CD4-positive, alpha-beta T cell treated with Interferon gamma for 1 hour (primary cell): ENCODE data around the gene SDR39U1.

Experiments used
- DNase-seq: peaks from one replicate; pipeline ENCODE4 v3.0.0-alpha.2; 2020

SDR39U1 gene

DNA sequence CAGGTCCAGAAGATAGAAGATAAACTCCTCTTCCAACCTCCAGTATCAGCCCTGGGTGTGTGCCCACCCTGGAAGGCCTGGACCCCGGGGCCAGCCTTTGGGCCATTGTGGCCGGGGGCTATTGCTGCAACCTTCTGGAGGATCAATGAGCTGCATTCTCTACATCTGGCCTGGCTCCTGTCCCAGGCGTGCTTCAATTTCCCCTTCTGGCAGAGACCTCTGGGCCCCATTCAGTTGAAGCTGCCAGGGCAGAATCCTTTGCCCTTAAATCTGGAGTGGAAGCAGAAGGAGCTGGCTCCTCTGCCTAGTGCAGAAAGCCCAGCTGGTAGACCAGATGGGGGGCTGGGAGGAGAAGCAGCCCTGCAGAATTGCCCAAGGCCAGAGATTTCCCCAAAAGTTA, 33.8 kb downstream of the SDR39U1 start:
- no peak for DNase-seq

DNA sequence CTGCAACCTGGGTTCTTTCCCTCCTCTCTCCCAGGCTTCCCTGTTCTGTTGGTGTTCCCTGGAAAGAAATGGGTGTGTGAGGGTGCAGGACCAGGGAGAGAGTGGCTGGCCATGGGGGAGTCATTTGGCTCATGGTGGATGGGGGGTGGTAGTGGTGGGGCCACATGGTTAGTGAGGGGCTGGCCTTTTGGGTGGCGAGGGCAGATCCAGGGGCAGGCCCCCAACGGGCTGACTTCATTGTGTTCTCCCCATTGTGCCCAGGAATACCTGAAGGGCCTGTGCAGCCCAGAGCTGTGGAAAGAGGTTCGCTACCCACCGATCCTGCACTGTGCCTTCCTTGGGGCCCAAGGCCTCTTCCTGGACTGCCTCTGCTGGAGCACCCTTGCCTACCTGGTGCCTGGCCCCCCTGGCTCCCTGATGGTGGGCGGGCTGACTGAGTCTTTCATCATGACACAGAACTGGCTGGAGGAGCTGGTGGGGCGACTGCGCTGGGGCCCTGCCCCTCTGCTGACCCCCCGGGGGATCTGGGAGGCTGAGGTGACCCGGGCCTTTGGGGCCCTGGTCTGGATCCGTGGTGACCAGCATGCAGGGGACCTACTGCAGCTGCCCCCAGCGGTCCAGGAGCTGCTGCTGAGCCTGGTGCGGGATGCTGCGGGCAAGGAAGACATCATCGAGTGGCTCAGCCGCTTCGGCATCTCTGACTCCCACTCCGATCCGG, 34.8 kb downstream of the SDR39U1 start:
- no peak for DNase-seq

DNA sequence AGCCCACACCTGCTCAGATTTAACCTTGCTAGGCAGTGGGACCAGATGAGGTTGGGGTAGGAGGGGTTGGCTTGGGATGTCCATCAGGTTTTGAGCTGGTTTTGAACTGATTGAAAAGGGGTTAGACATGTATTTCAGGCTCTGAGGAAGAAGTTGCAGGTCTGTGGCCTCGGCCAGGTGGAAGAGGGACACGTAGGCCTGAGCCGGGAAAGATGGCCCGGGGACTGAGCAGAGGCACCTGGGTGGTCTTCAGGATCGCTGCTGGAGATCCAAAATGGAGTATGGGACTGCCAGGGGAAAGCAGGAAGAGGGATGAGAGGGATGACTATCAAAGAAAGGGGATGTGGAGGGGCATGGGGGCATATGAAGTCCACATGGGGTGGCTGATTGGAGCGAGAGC, 36.2 kb downstream of the SDR39U1 start:
- no peak for DNase-seq

DNA sequence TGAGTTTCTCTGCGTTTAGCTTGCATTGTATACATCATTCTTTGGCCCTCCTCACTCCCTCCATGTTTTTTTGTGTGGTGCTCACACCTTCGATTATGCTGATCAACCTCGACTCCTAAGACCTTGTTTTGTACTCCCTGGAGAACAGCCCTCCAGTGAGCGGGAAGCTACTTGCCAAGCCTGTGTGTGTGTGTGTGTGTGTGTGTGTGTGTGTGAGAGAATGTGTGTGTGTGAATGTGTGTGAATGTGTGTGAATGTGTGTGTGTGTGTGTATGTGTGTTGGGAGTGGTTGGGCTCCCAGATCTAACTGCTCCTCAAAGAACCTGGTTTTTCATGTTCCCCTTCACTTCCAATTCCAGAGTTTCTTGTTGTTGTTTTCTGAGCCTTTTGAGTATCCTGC, 37.8 kb downstream of the SDR39U1 start:
- DNase-seq = no peak

DNA sequence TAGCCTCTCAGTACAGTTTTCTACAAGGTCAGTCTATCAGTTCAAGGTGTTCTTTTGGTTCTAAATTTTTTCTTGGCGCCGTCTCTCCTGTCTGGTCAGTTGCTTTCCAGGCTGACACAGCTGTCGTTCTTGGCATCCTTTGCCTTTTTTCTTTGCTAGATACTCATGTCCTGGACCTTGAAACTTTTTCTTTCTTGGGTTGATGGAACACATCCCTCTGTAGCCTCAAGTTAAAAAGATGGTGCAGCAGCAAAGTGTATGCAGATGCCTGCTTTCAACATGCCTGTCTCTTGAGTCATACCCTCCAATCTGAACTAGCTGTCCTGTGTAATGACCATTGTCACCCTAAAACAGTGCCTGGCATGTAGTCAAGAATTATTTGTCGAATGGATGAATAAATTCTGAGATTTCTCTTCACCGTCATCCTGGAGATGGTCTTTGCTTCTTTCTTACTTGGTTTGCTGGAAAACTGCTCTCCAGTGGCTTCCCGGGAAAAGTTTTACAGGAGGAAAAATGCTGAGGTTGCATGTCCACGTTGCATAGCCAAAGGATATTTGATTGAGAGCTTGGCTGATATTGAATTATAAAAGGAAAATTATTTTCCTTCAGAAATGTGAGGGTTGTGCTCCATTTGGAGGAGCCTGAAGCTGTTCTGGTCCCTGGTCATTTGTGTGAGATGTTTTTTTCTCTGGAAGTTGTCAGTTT, 39.1 kb downstream of the SDR39U1 start:
- DNase-seq = no peak

DNA sequence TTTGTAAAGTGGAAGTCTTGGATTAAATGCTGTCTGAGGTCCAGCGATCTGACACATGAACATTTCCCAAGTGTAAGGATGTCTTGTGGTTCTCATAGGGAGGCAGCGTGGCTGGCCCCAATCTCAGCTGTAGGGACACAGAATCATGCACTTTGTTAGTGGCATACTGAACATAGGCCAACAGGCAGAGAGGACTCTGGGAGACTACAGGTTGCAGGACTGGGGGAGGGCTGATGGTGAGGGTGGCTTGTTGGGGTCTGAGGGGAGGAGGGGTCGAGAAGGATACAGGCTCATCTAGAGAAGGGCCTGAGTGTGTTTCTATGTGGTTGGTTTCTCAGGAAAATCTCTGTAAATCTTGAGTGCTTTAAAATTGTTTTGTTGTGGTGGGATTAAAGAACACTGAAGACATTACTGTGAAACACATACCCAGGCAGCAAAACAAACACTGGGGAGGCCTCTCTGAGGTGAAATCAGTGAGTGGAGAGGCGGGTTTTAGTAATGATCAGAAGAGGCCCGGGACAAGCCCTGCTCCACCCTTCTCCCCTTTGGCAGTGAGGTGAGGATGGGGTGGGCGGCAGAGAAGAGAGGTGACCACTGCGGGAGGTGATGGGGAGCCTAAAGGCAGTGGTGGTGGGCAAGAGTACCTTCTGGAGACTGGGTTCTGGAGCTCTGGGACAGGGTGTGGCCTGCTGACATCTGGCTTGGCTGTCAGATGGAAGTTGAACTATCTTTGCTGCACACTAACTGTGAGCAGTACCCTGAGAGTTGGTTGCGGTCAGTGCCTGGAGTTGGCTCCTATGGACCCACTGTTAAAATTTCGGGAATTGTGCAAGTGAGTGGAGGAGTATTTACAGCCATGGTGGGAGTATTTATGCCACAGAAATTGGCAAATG, 40.5 kb downstream of the SDR39U1 start:
- DNase-seq = no peak

DNA sequence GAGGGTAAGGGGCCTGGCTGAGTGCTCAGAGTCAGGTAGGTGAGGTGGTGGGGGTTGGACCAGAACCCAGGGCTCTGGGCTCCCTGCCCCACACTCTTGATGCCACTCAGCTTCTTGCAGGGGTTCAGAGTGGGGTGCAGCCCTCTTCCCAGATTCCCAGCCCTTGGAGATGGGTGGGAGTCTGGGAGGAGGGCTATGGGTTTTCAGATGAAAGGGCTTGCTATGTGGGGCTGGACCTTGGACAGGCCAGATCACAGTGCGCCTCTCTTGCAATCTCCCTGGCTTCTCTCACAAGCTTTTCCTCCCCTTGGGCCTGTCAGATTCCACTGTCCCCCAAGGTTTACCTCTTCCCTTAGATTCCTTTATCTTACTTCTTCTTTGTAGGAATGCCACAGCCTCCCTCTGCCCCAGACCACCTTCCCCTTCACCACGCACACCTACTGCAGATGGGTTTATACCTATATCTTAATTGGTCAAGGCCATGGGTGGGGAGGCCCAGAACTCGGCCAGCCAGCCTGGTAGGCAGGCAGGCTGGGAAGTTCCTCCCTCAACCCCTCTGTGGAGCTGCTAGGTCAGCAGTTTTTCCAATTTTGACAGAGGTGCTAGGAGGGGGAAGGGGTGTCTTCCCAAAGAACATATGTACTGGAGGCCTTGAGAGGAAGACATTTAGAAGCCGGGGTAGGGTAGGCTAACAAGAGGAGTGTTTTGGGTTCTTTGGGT, 42.4 kb downstream of the SDR39U1 start:
- no peak for DNase-seq

DNA sequence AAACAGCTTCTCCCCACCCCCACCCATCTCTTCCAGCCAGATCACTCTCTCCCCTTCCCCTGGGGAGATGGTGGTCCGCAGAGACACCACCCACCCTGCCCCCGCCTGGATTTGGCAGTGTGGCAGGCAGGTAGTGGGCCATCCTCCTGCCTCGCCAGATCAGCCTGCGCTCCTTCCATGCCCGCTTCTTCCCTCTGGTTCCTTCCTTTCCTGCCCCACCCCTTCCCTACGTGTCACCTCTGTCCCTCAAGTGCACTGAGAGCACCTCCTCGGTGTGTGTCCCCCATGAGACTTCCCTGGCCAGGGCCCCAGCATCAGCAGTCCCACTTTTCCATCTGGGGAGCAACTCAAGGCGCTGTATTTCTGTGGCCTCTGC, 43.1 kb downstream of the SDR39U1 start:
- DNase-seq = no peak

DNA sequence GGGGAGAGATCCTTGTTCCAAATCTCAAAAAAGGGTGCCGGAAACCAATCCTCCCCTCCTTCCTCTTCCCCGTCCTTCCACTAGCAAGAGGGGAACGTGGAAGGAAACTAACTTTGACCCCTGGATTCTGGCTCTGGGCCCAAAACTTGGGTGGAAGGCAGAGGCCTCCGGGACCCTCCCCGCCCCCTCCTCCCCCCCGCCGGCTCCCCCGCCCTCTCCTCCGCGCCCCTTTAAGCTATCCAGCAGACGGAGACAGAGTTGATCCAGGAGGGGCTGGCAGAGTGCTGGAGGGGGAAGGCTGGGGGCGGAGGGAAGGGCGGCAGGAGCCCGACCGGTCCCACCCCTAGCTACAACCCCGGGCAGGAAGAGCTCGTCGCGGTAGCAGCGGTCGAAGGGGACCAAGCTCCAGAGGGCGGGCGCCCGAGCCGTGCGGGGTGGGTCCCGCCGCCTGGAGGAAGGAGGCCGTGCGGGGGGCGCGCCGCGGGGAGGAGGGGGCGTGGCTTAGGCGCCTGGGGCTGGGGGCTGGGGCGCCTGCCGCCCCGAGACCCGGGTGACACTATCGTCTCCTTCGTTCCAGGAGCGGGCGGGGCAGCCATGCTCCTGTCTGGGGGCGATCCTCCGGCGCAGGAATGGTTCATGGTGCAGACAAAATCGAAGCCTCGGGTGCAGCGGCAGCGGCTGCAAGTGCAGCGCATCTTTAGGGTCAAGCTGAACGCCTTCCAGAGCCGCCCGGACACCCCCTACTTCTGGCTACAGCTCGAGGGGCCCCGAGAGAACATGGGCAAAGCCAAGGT, 43.7 kb downstream of the SDR39U1 start, which contains the start of gene NYNRIN:
Gene NYNRIN, plus strand, starts transcription at position 351 of the 794 bp plus-strand sequence. Its CDS starts 244 bp downstream, at position 595.
- no peak for DNase-seq

DNA sequence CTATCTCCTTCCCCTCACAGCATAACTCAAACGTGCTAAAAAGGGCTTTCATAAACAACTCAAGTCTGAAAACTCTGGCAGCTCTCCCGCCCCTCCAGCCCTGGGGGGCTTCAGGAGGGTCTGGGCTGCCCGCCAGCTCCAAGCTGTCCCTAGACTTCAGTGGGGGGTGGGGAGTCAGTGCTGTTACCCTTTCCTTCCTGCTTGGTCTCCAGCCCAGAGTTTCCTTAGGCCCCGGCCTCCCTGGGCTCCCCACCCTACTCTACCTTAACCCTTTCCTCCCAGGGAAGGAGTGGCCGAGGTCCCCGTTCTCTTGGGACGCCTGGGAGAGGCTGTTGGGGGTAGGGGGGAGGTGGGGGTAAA, 44.3 kb downstream of the SDR39U1 start:
- no peak for DNase-seq

DNA sequence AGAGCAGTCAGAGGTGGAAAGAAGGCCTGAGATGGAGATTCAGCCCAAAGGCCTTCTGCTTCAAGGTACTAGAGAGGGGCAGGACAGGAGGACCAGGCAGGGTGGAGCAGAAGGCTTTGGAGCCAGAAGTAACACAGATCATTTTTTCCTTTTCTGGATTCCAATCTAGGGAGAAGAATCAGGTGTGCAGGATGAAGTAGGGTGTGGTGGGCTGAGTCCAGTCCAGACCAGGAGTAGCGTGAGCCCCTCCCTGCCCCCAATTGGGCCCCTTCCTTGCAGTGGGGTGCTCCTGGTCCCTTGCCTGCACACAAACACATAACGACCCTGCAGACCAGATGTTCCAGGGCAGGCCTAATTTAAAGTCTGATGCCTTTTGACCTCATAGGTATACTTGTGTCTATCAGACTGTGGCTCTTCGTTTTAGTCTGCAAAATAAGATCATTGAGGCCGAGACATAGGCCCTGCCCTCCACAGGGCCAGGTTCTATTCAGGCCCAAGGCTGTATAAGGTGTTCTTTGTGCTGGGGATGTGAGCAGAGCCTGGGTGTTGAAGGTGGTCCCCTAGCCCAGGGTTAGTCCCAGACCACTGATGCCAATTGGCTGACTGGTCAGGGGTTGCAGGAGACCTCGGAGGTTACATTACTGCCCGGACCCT, 44.8 kb downstream of the SDR39U1 start:
- DNase-seq = no peak

DNA sequence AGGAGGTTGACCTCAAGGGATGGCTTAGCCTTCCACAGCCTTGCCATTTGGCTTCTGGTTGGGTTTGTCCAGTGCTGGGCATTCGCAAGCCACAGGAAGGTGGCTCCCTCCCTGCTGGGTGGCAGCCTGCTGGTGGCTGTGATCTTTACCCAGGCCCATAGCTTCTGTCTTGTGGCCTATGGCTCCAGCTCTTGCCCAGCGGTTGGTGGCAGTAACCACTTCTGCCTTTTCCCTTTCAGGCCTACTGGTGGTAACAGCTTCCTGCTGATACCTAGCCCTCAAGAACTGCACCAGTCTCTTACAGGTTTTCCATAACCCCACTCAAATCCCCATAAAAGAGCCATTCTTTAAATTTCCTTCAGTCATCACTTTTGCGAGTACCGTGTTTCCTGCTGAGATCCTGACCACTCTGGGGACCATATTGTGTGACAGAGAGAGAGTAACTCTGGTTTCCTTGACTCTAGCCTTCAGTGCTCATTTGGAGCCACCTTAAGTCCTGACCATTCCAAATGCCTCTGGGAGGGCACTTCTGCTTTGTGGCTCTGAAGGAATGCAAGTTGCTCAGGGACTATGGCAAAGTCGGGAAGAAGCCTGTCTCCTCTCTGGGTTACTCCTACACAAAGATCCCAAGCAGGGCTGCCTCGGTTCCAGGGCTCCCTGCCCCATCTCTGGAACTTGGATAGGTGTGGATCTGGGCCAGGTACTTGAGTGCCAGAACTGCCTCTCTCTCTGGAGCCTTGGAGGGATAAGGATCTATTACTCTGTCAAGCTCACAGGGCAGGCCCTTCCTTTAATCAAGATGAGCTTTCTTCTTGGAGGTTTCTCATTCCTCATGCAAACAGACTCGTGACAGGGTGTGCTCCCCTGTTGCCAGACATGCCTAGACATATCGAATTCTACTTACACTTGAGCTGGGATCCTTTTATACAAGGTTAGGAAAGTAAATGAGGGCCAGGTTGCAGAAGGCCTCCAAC, 46.7 kb downstream of the SDR39U1 start:
- no peak for DNase-seq

DNA sequence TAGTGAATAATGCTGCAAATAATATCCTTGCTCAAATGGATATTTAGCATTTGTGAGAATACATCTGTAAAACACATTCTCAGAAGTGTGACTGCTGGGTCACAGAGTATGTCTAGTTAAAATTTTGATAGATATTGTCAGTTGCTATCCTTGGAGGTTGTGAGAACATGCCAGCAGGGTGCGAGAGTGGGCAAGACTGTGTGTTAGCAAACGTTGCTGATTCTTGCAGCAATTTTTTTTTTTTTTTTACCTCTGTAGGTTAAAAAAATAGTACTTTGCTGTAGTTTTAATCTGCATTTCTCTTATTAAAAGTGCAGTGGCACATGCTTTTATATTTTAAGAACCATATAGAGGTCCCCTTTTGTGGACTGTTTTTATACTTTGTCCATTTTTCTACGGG, 48.3 kb downstream of the SDR39U1 start:
- no peak for DNase-seq

DNA sequence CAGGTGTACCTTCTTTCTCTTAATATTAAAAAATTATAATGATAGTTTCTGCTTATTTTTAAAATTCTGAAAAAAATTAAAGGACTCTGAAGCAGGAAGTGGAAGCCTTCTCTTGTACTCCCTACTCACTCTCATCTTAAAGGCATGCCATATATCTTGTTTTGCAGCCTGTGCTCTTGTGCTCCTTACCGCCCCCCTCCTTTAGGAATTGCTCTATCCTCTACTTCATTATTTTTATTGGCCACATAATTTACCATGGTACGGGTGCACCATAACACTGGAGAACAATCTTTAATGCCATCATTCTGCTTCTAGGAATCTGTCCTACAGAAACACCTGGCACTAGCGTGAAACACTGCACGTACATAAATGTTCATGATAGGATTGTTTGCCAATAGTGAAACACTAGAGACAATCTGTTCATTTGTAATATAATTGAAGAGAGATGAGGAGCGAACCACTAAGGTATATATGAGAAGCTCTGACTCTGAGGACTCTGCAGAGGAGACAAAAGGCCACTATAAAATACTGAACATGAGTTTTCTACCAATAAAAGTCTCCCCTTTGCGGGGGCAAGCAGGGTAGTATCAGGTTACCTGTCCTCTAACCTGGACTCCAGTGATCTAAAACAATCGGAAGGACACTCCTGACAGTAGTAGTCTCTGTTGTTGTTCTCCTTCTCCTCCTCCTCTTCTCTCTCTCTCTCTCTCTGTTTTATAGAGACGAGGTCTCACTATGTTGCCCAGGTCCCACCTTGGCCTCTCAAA, 50.1 kb downstream of the SDR39U1 start:
- DNase-seq = no peak

DNA sequence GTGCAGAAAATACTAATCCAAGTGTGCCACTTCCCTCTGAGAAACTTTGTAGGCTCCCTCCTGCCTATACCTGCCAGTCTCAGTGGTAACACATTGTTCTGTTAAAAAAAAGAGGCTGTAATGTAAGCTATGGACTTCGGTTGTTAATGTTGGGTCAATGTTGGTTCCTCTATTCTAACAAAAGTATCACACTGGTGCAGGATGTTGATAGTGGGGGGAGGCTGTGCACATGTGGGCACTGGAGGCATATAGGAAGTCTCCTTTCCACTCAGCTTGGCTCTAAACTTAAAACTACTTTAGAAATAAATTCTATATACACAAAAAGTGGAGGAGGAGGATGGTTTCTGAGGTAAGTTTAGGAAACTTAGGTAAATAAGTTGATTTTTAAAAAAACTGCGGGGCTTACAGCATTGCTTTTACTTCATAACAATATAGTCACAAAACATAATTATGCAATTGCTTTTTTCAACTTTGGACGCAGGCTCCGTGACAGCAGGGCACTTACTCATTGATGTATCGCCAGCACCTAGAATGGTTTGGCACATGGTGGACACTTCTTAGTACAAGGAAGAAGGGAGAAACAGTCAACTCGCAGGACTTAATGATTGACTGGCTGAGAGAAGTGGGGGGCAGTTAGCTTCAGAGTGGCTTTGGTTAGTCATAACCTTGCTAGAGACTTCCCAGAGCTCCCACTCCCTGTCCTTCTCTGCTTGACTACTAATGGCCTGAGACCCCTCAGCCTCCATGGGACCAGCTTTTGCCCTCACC, 51.7 kb downstream of the SDR39U1 start:
- no peak for DNase-seq
